Urothelium cell line (cell line): Measurements from ENCODE around the gene MAGI1.

Experiments
- DNase-seq: peaks from one replicate; pipeline ENCODE4 v3.0.0; 2011; ENCODE audit warnings: low spot score, mixed read lengths
- FAIRE-seq: peaks from 2 replicates; lab custom pipeline; 2011; peaks lifted over from hg19 to GRCh38; lab: Jason Lieb, UNC

The MAGI1 gene

DNA sequence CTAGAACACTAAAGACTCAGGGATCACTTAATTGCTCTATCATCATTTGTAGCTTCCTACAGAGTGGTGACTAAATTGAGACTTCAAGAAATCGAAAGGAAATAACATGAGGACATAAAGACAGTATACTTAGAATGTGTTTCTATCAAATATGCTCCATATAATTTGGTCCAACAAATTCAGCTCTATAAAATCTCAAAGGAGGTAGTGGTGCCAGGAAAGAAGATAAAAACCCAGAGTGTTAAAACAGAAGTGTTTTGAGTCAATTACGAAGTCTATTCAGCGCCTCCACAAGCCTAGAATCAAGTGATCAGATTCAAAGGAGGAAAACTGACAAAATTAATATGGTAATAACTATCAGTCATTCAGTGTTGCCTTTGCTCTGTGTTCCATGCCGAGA is 22.9 kb downstream of the MAGI1 start:
- DNase-seq (no peak), FAIRE-seq (no peak)

GRCh38 chr3:66014651-66015050 is 24.1 kb downstream of the MAGI1 start:
- FAIRE-seq (no peak), DNase-seq (no peak)

DNA sequence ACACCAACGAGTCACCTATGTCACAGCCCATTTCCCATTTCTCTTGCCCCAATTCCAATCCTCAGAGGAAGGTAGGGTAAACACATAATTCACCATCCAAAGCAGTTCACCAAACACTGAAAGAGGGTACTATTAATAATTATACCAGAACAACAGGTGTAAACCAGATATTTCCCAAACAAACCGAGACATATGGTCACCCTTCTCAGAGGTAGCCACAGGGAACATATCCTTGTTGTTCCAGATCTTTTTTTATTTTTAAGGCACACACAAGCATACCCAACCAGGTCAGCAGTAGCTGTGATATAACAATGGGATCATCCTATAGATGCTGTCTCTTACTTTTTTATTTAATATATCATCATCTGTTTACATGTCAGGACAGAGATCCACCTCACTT is 24.7 kb downstream of the MAGI1 start:
- no peak for FAIRE-seq
- DNase-seq = no peak

GRCh38 chr3:66012711-66013110 is 26.0 kb downstream of the MAGI1 start:
- DNase-seq (no peak), FAIRE-seq (no peak)

- FAIRE-seq (no peak), DNase-seq (no peak)
Measured at GRCh38 chr3:66010739-66011655, 27.7 kb downstream of the MAGI1 start.

- no peak for DNase-seq
- no peak for FAIRE-seq
Measured at GRCh38 chr3:66010348-66010738, 28.4 kb downstream of the MAGI1 start.

GRCh38 chr3:66004244-66004643 is 34.5 kb downstream of the MAGI1 start:
- DNase-seq (no peak), FAIRE-seq (no peak)

DNA sequence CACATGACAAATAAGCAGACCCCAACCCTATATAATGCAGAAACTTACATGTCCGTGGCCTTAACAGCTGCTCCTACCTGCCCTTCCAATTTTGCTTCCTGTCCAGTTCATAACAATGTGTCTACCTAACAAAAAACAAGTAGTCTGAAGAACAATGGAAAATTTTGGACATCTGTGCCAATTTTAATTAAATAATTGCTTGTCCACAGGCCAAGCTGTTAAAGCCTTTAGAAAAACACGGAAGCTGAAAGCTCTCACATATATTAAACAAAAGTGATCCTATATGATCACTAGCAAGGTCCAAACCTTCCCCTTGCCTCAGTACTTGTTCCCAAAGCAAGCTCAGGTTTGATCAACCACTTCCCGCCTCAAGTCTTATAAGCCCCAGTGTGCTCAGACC is 37.1 kb downstream of the MAGI1 start:
- DNase-seq (no peak), FAIRE-seq (no peak)

GRCh38 chr3:66000506-66000905 is 38.2 kb downstream of the MAGI1 start:
- DNase-seq (no peak), FAIRE-seq (no peak)

DNA sequence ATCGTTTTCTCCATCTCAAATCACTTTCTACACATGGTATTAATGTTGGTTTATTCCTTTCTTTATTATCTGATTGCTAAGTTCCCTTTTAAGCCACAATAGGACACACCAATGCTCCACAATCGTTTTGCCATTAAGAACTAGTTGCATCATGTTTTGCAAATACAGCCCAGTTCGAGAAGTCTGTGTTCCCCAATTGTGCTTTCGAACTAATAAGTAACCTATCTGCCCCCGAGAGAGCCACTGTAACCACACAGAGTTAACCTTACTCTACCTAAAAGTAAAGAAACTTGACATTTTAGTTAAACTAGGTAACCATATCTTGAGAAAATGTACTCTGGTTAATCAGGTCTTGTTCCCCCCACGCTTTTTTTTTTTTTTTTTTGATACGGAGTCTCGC is 39.1 kb downstream of the MAGI1 start:
- no peak for FAIRE-seq
- no peak for DNase-seq

- FAIRE-seq (no peak), DNase-seq (peak; percentile 23)
Measured at GRCh38 chr3:65996589-65996988, 42.1 kb downstream of the MAGI1 start.

DNA sequence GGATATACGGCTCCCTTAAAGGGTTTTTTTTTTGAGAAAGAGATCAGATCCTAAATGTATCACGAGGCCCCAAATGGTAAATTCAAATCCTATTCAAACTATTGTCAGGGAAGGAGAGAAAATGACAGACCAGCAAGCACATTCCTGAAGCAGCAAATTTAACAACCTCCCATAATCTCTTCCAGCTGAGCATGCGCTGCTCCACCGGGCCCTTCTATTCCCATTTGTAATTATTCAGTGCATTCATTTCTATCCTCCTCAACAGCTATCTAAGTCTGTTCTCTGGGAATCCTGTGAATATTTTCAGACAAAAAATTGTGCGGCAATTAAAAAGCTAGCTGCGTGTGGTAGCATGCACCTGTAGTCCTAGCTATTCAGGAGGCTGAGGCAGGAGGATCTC is 43.2 kb downstream of the MAGI1 start:
- DNase-seq (no peak), FAIRE-seq (no peak)

DNA sequence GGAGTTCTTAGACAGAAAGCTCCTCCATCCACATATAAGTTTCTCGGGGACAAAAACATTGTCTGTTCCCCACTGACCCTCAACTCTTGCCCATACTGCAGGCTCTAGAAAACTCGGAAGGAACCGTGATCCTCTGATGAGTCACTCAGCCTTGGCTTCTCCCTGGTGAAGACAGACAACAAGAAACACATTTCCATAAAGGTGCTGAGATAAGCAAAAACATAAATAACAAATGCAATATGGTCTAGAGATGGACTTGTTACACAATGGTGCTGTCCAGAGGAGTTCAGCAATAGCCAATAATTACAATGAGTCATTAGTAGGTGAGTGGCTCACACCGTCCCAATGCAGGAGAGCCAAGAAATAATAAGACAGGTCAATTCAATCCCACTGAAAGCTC is 43.7 kb downstream of the MAGI1 start:
- no peak for FAIRE-seq
- peak; percentile 16 for DNase-seq

- no peak for FAIRE-seq
- DNase-seq = no peak
Measured at GRCh38 chr3:65993134-65993900, 45.4 kb downstream of the MAGI1 start.

DNA sequence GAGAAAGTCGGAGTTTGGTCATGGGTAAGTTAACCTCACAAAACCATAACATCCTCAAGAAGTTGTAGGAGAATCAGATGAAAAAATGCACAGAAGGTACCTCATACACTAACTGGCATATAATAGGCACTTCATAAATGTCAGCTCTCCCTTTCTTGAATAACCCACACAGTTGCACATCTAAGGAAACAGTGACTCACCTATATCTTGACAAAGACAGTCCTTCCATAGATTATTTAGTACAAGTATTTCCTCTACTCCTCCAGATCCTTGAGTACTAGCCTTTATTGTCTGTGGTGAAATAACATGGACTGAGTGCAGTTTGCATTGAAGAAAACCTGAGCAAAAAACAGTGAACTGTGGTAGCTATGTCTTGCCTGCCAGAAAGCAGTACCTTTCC is 46.6 kb downstream of the MAGI1 start:
- FAIRE-seq = no peak

DNA sequence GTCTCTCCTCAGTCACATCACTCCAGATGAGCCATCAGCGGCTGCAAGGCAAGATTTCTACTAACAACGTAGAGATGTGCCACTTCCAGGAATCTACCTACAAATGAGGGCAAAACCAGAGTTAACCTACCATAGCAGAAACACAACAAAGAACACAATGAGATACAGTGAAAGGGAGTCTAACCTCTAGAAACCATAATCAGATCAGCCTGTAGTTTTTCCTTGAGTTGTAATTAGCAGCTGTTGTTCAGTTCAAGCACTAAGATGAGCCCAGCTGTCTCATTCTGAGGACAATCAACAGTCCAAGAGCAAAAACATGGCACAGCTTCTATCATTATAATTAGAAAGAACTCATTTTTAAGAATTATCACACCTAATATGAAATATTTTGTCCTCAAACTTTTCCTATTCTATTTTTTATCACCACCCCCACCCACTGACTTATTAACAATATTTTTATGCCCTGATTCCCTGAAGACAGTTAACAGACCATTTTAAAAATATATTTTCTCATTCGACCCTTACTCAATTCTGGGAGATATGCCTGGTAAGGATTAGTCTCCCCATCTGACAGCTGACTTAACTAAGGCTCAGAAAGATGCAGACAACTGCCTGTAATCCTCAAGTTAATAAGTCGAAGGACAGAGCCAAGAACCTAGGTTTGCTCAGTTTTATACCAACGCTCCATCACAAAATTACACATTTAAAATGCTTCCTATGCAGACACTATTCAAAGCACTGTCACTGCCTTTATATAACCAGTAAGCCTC is 50.1 kb downstream of the MAGI1 start:
- FAIRE-seq (no peak), DNase-seq (no peak)

More for the DNA sequence above, 46.6 kb downstream of the MAGI1 start:
- DNase-seq = no peak

DNA sequence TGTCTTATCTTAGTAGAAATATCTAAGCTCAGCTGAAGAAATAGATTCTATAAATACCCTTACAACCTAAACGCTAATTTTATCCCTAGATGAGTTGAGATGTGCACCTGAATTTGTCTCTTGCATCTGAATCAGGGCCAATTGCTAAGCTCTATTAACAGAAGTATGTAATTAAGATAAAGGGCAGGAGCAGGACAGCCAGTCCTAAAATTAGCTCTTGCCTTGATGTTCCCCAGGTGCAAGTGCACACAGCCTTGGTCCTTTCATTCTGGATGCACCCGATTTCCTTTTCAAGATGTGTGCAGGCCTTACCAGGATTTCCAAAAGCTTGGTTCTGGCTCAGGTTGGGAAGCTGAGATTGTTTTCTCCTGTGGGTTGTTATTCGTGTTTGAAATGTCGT is 52.4 kb downstream of the MAGI1 start:
- FAIRE-seq = no peak
- DNase-seq = no peak

DNA sequence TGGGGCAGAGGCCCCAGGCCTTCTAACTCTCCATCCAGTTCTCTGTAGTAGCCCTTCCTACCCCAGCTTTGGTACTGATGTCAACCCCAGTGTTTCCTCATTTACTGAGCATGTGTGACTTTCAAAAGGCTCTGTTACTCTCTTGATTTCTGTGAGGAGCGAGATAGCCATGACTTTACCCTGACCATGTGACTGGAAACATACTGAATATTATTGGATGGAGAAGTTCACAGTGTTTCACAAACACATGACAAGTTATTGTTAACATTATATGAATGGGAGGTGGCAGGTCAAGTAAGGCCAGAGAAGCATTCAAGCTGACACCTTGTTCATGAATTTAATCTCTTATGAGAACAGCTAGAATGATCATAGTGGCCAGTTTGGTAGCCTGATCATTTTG is 53.7 kb downstream of the MAGI1 start:
- FAIRE-seq = no peak
- no peak for DNase-seq

DNA sequence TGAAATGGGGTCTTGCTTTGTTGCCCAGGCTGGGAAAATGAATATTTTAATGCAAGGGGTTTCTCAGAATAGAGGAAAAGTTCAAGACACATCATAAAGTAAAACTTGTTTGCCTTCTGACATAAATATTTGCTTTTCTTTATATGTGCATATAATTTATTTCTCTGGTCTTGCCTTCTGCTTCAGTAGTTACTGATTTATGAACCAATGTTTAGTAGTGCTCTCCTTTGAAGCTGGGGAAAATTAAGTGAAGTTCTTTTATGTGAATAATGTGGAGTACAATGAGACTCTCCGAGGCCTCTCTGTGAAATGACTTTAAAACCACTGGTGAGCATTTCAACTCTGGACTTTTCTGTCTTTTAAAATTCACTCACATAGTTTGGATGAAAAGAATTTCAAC is 55.6 kb downstream of the MAGI1 start:
- DNase-seq = no peak
- FAIRE-seq = no peak

DNA sequence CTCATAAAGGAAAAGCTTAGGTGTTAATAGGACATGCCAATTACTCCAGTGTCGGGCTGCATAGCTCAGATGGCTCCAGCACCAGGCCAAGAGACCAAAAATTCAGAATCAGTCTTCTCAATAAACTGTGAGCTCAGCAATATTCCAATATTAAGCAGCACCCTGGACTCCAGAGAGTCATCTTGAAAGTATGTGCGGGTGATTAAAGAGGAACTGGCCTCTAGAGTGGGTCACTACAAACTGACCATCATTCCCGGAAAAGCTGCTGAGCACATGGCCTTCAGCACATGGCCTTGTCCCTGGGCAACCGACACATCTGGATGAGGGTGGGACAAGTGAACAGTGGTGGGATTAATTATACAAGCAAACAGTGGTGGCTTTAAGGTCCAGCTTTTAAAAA is 59.0 kb downstream of the MAGI1 start:
- DNase-seq (no peak), FAIRE-seq (no peak)

GRCh38 chr3:65979162-65979561 is 59.6 kb downstream of the MAGI1 start:
- DNase-seq (no peak), FAIRE-seq (no peak)
